ENCODE measurements around the gene XG. TPM values are rescaled to one million over a fixed set of nuclear protein-coding genes. Genes with fewer than 3 reads are reported as not detected.
"Not testable (repeated sequence)": the region's sequence is repeated elsewhere in the genome, so short reads cannot be mapped to it uniquely, and the experiment has no call there.

Gene XG
- total RNA-seq, 4 donors from 2014 or later, result 0.76 TPM; not detected in 3

GRCh38 chrX:2732649-2733048 is 19.2 kb upstream of the XG start:
- DNase-seq, result no peak
- no peak for TF ChIP-seq CTCF (IDR thresholded peaks at IDR 0.05)
- no peak for TF ChIP-seq POLR2A (IDR thresholded peaks at IDR 0.05)
- Histone ChIP-seq H3K9me3 (no peaks in the 10 kb centered on the region), H3K27me3 (no peaks in the 10 kb centered on the region), H3K4me1 (no peaks in the 10 kb centered on the region), H3K4me3 (no peak overlapping the region), H3K27ac (no peak overlapping the region), H3K36me3 (no peaks in the 10 kb centered on the region)
- intact Hi-C loops (cut with DNase I; ENCODE audit: low total_unique reads), result no loop called here

- no peaks in the 10 kb centered on the region for H3K9me3 ChIP-seq
- H3K4me1 ChIP-seq, result no peaks in the 10 kb centered on the region
- TF ChIP-seq POLR2A (IDR thresholded peaks at IDR 0.05), result no peak
- TF ChIP-seq CTCF (IDR thresholded peaks at IDR 0.05), result no peak
- H3K27ac ChIP-seq, result no peak overlapping the region
- DNase-seq, result no peak
- no peak overlapping the region for H3K4me3 ChIP-seq
- no peaks in the 10 kb centered on the region for H3K36me3 ChIP-seq
- intact Hi-C loops (cut with DNase I; ENCODE audit: low total_unique reads), result no loop called here
- H3K27me3 ChIP-seq, result no peaks in the 10 kb centered on the region
Observed at GRCh38 chrX:2733286-2733685, 18.6 kb upstream of the XG start.

- Histone ChIP-seq H3K4me1 (no peaks in the 10 kb centered on the region), H3K27me3 (no peaks in the 10 kb centered on the region), H3K36me3 (no peaks in the 10 kb centered on the region), H3K27ac (no peak overlapping the region), H3K9me3 (no peaks in the 10 kb centered on the region), H3K4me3 (no peak overlapping the region)
- no peak for DNase-seq
- TF ChIP-seq CTCF (IDR thresholded peaks at IDR 0.05) (no peak), POLR2A (IDR thresholded peaks at IDR 0.05) (no peak)
- intact Hi-C loops (cut with DNase I; ENCODE audit: low total_unique reads), result no loop called here
Observed at GRCh38 chrX:2735270-2735669, 16.6 kb upstream of the XG start.

GRCh38 chrX:2740672-2741071 is 11.2 kb upstream of the XG start:
- TF ChIP-seq POLR2A (IDR thresholded peaks at IDR 0.05) (no peak), CTCF (IDR thresholded peaks at IDR 0.05) (no peak)
- DNase-seq, result no peak
- no peaks in the 10 kb centered on the region for H3K36me3 ChIP-seq
- no peak overlapping the region for H3K4me3 ChIP-seq
- no peaks in the 10 kb centered on the region for H3K9me3 ChIP-seq
- H3K4me1 ChIP-seq, result no peaks in the 10 kb centered on the region
- H3K27me3 ChIP-seq, result no peaks in the 10 kb centered on the region
- H3K27ac ChIP-seq, result no peak overlapping the region
- intact Hi-C loops (cut with DNase I; ENCODE audit: low total_unique reads), result no loop called here

DNA sequence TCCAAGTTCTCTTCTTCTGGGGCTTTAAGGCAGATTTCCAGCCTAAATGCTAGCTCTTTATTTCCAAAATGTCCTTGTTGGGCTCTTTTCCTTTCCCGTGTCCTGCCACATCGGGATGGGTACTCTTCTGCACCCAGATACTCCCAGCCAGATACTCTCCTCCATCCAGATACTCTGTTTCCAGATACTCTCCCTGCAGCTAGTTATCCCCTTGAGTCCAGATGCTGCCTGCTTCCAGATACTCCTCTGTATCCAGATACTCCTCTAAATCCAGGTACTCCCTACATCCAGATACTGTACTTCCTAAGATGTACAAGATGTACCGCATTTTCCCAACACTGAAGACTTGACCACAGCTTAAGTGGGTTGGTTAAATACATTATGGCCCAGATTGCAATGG is 10.5 kb upstream of the XG start:
- Histone ChIP-seq H3K36me3 (no peaks in the 10 kb centered on the region), H3K27me3 (no peaks in the 10 kb centered on the region)
- intact Hi-C loops (cut with DNase I; ENCODE audit: low total_unique reads), result no loop called here

GRCh38 chrX:2746250-2746649 is 5.6 kb upstream of the XG start:
- H3K4me3 ChIP-seq; H3K9me3 ChIP-seq; H3K36me3 ChIP-seq; H3K4me1 ChIP-seq; intact Hi-C loops (cut with DNase I; ENCODE audit: low total_unique reads); DNase-seq; H3K27me3 ChIP-seq: not testable (repeated sequence)
- H3K27ac ChIP-seq, result peak overlapping the region in 1 of 2 donors; percentile 13

More for the DNA sequence above, 10.5 kb upstream of the XG start:
- H3K4me3 ChIP-seq, result no peak overlapping the region
- H3K9me3 ChIP-seq, result no peaks in the 10 kb centered on the region
- no peak for DNase-seq
- no peaks in the 10 kb centered on the region for H3K4me1 ChIP-seq
- no peak overlapping the region for H3K27ac ChIP-seq
- TF ChIP-seq CTCF (IDR thresholded peaks at IDR 0.05) (no peak), POLR2A (IDR thresholded peaks at IDR 0.05) (no peak)
